ENCODE results near the gene MROH7.

The MROH7 gene

DNA sequence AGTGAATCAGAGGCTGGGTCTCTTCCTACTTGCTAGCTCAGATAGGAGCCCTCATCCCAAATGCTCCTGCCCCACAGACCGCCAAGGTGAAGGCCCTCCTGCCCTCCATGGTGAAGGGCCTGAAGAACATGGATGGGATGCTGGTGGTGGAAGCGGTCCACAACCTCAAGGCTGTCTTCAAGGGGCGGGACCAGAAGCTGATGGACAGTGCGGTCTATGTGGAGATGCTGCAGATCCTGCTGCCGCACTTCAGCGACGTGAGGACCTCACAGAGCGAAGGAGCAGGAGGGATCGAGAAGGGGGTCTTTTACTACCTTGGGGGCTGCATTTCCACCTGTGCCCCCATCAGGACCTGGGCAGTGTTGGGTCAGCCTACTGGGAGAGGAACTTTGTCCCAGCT is 59.5 kb downstream of the MROH7 start:
- no peak for DNase-seq

DNA sequence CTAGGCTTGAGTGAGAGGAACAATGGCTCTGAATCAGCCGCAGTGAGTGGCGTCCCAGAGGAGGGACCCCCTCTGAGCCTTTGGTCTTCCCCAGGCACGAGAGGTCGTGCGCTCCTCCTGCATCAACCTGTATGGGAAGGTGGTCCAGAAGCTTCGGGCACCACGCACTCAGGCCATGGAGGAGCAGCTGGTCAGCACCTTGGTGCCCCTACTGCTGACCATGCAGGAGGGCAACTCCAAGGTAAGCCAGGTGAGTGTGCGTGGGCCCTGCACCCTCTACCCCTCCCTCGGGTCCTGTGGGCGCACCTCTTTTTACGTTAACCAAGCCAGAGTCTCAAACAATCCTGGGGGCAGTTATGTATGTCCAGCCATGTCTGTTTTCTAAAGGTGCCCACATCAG is 60.4 kb downstream of the MROH7 start:
- DNase-seq, result no peak

DNA sequence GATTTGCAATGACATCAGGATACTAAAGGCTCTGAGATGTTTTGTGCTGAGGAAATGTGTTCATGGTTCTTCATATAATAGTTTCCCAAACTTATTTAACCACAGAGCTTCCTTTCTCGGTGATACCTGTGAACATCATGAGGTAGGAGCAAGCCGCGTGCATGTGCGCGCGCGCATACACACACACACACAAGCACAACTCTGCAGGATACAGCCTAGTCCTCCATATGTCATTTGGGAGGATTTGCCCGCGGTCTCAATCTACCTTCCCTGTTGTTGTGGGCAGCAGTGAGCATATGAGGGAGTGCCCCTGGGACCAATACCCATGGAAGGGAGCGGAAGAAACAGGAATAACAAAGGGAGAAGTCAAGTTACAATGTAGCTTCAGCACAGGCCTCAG is 61.9 kb downstream of the MROH7 start:
- DNase-seq, result no peak

DNA sequence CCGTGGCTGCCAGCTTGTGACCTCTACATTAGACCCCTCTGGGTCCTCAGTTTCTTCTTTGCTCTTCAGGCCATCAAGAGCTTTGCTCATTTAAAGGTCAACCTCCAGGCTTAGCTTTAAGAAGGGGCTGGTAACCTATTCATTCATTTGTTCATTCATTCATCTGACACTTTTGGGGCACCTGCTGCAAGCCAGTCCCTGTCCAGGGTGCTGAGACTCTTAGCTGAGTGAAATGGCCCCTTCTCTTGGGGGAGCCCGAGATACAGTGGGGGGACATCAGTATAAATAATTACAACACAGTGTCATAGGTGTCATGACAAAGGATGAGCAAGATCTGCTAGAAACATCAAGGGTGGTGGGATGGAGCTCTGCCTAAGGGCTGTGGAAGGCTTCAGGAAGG is 63.6 kb downstream of the MROH7 start:
- no peak for DNase-seq

DNA sequence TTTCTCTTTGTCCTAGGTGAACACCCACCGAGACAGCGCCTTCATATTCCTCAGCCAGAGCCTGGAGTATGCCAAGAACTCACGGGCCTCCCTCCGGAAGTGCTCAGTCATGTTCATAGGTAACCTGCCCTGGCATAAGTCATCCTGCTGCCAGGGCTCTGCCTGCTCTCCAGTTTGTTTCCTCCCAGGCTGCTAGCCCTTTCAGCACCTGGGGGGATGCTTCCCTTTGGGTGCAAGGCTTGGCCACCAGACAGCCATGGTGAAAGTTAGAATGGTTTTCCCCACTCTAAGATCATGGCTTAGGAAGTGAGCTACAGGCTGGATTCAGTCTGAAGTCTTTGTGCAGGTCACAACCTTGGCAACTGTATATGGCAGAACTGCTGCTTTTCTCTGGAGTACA is 64.8 kb downstream of the MROH7 start:
- no peak for DNase-seq

DNA sequence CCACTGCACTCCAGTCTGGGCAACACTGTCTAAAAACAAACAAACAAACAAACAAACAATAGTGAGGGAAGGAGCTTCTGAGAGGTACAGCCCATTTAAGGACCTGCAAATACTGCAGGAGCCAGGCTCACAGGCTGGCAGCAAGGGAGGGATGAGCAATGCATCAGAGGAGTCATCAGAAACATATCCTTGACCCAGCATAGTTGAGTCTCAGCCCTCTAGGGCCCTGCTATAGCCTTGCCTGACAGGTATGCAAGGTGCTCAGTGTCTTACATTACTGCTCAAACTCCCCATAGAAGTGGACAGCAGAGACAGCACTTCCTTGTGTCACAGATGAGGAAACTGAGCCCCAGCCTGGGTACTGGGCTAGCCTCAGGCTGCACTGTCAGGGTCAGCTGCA is 66.8 kb downstream of the MROH7 start:
- no peak for DNase-seq

DNA sequence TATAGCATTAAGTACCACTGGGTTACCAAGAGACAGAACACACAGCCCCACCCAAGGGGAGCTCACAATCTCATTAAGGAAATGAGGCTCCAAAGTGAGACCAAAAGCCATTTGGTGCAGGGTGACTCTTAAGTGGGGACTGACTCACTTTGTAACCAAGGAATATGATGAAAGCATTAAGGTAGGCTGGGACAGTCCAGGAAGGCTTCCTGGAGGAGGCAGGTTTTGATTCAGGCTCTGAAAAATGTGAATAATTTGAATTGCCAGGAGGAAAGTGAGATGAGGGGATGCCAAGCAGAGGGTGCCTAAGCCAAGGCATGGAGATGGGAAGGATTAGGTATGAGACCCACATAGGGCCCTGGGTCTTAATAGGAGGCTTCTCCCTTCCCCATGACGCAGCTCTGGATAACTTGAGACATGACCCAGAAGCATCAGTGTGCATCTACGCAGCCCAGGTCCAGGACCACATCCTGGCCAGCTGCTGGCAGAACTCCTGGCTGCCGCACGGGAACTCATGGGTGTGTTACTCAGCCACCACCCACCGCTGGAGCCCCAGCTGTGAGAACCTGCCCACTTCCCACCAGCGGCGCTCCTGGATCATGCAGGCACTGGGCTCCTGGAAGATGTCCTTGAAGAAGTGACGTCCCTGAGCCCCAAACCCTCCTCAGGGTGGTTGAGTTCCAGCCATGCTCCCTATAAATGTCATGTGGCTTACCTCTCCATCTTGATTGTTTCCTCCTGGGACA is 68.1 kb downstream of the MROH7 start:
- DNase-seq, result no peak

DNA sequence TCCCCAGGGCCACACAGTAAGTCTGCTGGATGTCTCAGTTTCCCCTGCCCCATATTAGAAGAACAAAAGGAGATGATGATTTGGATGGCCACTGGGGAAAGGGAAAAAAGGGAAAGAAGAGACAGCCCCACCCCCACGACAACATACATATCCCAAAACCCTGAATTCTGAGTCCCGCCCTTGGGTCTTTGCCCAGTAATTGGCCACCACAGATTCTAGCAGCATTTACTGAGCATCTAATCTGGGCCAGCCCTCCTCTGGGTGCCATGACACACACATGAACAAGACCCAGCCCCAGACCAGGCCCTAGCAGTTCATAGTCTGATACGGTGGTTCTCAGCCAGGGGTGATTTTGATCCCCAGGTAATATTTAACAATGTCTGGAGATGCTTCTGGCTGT is 68.8 kb downstream of the MROH7 start:
- DNase-seq, result no peak

DNA sequence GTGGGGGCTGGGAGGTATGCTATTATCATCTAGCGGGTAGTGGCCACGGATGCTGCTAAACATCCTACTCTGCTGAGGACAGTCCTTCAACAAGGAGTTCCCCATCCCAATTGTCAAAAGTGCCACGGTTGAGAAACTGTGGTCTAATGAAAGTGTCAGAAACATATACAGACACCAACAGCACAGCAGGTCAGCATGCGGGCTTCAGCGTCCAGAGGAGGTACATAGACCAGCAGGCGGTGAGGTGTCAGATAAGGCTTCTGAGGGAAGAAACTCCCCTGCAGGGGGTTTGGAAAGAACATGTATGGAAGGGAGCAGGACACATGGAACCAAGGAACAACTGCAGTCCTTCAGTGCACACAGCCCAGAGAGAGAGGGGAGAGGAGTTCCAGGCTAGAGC is 69.3 kb downstream of the MROH7 start:
- no peak for DNase-seq

DNA sequence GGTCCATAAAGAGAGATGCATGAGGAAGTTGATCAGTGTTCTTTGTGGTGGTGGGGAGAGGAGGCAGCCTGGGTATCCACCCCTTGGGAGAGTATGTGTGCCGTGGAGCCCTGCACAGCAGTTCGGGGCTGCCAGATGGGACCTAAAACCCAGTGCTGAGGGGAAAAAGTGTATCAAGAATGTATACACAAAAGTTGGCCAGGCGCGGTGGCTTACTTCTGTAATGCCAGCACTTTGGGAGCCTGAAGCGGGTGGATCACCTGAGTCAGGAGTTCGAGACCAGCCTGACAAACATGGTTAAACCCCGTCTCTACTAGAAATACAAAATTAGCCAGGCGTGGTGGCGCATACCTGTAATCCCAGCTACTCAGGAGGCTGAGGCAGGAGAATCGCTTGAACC is 70.0 kb downstream of the MROH7 start:
- no peak for DNase-seq

DNA sequence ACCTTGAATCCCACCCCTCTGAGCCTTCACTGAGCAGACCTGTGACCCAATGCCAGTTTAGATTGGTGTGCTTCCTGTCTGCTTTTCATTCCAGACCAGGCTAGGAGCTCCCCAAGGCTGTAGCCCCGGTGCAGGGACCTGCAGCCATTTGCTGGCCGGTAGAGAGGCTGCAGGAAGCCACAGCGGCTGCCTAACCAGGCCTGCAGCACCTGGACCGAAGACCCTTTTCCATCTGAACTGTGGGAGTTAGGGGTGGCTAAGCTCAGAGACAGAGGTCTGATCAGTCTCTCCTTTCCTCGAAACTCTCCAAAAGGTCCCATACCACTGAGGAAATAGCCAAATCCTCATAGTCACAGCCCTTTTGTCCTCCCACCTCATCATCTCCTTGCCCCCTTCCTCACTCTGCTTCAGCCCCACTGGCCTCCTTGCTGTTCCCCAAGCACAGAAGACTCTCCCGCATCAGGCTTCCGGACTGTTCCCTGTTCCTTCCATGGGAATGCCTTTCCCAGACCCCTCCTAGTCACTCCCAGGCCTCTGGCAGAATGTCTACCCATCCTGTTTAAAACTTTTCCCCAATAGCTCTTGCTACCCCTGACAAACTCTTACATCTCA is 73.4 kb downstream of the MROH7 start:
- no peak for DNase-seq

DNA sequence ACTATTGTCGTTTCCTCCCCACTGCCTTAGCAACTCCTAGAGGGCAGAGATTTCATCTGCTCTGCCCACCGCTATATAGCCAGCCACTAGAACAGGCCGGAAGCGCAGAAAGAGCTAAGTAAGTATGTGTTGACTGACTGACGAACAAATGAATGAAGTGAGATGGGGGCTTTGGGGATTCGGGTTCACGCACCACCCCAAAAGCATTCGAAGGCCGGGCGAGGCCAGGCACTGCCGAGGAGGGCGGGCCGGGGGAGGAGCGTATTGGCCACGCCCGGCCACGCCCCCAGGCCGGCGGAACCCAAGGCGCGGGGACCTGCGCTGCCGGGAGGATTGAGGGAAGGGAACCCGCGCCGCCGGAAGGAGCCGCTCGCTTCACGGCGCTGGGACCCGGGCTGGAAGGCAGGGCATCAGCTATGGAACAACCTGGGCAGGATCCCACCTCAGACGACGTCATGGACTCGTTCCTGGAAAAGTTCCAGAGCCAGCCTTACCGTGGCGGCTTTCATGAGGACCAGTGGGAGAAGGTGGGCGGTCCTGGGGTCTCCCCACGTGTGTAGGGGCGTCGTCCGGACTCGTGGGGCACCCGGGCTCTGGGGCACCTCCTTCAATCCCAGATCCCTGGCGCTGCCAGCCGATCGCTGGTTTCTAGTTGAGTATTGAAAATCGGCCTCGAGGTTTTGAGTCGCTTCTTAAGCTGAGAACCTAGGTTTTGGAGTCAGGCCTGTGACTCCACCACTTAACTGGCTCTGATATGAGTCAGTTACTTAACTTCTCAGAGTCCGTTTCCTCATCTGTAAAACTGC is 74.1 kb downstream of the MROH7 start, which contains the start of gene TTC4:
TTC4 (plus strand) TSS at position 369 of the 806 bp plus-strand sequence; CDS start at position 417, 48 bp downstream.
- DNase-seq, result peak; percentile 90

DNA sequence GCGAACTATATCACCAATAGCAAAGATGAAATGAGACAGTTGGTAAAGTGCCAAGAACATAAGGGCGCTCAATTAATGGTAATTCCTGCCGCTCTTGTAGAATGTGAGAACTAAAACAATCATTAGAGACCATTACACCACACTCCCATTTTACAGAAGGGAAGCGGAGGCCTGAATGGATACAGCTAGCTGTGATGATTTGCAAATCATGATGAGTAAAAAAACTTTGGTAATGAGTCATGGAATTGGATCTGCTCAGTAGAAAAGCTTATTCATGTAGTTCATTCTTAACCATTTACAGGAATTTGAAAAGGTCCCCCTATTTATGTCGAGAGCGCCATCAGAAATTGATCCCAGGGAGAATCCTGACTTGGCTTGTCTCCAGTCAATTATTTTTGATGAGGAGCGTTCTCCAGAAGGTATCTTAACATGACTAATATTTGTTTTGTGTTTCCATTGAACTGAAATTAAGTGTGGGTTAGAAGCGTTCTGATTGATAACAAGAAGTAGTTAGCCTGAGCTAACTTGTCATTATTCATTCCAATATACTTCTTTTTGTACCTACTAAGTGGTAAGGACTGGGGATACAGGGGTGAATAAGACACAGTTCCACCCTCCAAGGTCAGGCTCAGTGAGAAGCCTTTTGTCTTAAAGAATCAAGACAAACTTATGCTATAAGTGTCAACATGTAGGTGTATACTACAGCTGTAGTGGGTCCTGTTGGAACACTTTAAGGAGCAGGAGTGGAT is 74.9 kb downstream of the MROH7 start:
- DNase-seq, result no peak

DNA sequence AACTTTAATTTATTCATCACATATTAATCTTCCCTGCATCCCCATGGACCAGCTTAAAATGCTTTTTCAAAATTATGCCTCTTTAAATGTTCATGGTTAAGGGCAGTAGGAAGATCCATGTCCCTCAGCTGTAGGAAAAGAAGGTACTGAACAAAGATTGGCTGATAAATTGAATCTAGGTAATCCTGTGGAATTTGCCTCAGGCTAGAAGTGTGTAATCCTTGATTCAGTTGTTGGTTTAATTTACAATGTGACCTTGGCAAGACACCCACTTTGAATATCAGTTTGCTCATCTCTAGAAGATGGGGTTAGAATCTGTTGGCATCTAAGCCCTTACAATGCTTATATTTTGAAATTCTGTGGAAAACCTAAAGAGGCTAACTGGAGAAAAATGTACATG is 80.1 kb downstream of the MROH7 start:
- DNase-seq, result no peak

DNA sequence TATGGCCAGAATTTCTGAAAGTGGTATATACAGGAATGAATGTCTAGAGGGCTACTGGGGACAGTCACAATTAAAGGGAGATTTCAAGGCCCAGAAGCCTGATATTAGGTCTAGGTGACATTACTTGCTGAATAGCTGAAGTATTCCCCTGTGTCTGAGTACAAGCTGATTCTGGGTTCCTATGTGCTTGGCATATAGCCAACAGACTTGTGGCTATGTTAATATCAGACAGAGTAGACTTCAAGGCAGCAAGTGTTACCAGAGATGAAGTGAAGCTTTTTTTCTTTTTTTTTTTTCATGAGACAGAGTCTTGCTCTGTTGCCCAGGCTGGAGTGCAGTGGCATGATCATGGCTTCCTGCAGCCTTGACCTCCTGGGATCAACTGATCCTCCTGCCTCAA is 82.4 kb downstream of the MROH7 start:
- no peak for DNase-seq

DNA sequence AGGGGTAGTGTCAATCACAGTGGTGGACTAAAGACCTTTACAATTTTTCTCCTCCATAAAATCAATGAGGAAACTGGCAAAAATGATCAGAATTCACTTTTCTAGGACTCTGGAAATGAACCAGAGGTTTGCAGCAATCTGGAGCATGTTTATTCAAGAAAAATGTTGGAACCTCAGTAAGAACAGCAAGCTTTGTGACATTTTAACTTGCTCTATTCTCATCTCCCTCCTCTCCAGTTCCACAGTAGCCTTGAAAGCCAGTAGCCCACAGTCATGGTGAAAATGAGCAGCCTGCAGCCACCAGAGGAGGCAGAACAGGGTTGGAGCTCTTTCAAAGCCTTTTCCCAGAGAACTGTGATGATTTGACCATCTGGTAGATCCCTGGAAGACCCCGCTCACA is 83.2 kb downstream of the MROH7 start:
- no peak for DNase-seq

DNA sequence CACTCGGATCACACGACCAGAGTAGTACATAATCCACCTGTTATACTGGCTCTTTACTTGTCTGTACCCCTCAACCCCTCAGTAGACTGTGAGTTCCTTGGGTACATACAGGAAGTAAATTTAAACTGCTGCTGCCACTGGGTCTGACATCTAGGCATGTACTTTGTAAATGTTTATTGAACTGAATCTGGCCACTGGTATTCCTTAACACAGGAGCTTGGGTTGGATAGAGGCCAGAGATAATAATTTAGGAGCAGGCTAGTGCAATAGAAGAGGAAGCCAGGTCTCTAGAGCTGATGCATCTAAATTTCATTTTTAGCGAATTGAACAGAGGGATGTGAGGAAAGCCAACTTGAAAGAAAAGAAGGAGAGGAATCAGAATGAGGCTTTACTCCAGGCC is 86.4 kb downstream of the MROH7 start:
- DNase-seq, result no peak

DNA sequence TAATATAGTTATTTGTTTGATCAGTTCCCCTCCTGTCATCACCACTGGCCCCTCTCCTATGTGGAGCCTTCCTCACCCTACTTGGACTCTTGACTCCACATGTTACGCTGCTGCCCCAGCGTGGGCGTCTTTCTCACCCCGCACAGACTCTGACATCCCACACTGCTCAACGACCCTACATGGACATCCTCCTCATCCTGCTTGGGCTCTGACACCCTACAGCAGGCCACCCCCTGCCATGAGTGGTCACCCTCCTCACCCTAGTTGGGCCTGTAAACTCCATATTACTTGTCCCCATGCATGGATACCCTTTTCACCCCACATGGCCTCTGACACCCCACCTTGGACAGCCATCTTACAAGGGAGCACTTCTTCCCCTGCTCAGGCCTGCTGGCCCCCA is 95.1 kb downstream of the MROH7 start:
- DNase-seq, result no peak

DNA sequence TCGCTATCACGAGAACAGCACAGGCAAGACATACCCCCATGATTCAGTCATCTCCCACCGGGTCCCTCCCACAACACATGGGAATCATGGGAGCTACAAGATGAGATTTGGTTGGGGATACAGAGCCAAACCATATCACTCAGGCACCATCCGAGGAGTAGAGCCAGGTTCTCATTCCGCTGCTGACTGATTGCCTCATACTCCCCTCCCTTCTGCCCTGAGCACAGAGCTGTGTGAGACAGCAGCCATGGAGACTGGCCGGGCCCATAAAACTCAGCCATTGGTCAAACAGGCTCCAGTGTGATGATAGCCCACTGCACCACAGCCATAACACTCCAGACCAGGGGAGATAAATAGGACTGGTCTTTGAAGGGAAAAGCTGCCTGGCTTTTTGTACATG is 96.7 kb downstream of the MROH7 start:
- DNase-seq, result no peak

DNA sequence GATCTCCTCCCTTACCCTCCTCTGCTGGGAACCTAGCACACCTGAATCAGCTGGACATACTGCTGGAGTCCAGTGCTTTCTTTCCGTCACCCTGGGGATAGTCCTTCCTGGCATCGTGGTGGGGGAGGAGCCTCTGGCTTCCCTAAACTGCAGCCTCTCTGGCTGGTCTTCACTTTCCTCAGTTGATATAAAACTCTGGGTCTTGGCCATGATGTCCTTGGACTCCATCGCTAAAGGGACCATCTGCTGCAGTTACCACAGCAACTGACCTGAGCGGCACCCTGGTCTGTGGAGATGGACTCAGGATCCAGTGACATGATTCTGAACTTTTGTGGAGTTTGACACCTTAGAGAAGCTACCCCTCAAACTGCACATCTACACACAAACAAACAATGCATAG is 99.9 kb downstream of the MROH7 start:
- no peak for DNase-seq

DNA sequence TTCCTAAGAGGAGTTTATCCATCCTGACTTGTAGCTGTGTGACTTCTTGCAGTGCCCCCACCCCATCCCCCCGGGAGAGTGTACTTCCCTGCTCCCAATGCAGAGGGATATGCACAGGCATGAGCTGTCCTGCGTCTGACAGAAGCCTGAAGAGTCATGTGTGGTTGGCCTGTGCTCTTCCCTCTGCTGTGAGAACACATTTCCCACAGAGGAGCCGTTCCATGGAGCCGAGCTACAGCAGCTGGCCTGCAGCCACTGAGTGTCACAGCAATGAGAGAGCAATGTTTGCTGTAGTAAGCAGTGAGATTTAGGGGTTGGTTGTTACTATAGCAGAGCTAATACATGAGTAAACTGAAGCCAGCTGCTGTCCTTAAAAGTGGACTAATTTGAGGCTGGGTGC is 100.7 kb downstream of the MROH7 start:
- DNase-seq, result no peak

DNA sequence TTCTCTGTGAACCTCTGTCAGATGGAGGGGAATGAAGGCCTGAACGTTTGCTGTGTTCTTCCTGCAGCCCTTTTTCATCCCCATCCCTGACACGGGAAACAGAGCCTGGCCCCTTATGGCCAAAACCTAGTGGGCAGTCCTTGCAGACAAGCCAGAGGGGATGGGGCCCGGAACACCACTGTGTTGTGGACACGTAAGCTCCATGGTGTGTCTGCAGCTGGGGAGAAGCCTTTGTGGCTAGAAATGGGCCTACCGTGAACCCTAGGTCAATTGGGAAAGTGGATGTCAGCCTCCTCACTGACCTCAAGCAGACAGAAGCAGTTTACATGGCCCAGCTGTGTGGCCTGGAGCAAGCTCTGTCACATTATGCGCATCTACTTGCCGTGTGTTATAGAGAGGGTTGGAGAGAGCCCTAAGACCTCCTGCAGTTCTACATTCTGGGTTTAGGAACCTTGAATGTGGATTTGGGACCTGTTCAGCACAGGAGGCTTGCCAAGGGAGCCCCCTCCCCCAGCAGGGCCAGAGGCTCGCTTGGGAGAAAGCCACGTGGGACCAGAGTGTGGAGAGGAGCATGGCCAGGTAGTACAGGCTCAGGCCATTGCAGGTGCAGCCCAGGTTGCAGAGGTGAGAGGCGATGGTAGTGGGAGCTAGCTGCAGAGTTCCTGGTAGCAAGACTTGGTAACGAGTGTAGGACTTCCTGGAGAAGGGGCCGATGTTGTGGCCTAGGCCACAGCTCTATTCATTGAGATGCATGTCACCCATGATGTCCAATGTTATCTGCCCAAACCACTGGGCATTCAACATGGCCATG is 102.0 kb downstream of the MROH7 start:
- no peak for DNase-seq

DNA sequence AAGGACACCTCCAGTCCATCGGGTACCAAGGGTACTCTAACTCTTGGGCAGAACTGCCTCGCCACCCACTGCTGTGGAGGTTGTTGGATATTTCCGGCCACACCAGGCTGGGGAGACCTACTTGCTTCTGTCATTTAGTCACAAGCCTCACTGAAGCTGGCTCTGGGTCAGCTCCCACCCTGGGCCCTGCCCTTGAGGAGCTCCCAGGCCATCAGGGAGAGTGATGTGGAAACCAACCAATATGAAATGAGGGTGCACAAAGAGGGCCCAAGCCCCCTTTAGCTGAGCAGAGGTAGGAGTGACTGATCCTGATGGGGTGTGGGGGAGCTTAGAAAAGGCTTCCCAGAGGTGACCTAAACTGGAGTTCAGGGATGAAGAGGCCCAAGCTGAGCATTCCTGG is 103.1 kb downstream of the MROH7 start:
- DNase-seq, result no peak
